ENCODE results near the gene B3GNT9.

GRCh38 chr16:67115639-67116038 lies 35.2 kb downstream of the B3GNT9 start:
- TF ChIP-seq CTCF (IDR thresholded peaks at IDR 0.05): no peak
- TF ChIP-seq KDM1A (IDR thresholded peaks at IDR 0.05; ENCODE audit: low read depth): no peak
- TF ChIP-seq JUN (IDR thresholded peaks at IDR 0.05): no peak
- no peak for TF ChIP-seq E2F6 (IDR thresholded peaks at IDR 0.05; ENCODE audit: borderline replicate concordance, low read depth)
- TF ChIP-seq RAD21 (conservative IDR thresholded peaks at IDR 0.05 in 1 of 2, IDR thresholded peaks at IDR 0.05 in 1 of 2): no peak
- no peak for TF ChIP-seq NPAS2 (CRISPR knock-in tag; IDR thresholded peaks at IDR 0.05; ENCODE audit: borderline replicate concordance)
- no peak for TF ChIP-seq ZNF302 (CRISPR knock-in tag; IDR thresholded peaks at IDR 0.05)
- no peak for TF ChIP-seq CEBPB (IDR thresholded peaks at IDR 0.05)
- no peak for TF ChIP-seq REST (IDR thresholded peaks at IDR 0.05)
- TF ChIP-seq SMC3 (IDR thresholded peaks at IDR 0.05): no peak
- TF ChIP-seq CBX2 (IDR thresholded peaks at IDR 0.05; ENCODE audit: borderline replicate concordance, low read depth): no peak
